ENCODE results near the gene CSRP2.

DNA sequence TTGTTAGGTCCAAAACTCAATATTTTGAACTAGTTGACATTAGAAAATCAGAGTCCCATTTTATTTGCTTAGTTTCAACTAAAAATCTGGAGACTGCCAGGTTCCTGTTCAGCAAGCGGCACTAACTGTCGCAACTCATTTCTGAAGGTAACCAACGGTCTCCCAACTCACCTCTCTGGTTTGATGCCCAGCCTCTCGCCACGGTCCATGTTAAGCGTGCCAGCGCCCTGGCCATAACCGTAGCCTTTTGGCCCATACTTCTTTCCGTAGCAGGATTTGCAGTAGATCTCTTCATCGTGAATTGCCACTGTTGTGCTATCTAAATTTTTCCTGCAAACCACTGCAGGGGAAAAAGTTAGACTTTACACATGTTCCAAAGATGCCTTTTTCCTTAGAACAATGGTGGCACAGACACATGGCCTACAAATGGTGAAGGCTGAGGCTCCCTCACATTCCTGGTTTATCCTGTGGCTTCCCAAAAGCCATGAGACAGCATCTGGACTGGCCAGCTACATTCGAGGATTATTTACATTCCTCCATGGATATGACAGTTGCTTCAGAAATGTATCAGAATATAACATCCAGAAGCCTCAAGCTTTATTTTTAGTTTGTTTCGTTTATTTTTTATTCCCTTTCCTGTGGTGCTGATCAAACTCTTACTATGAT, 15.7 kb downstream of the CSRP2 start:
- TF ChIP-seq, protein P1, sequence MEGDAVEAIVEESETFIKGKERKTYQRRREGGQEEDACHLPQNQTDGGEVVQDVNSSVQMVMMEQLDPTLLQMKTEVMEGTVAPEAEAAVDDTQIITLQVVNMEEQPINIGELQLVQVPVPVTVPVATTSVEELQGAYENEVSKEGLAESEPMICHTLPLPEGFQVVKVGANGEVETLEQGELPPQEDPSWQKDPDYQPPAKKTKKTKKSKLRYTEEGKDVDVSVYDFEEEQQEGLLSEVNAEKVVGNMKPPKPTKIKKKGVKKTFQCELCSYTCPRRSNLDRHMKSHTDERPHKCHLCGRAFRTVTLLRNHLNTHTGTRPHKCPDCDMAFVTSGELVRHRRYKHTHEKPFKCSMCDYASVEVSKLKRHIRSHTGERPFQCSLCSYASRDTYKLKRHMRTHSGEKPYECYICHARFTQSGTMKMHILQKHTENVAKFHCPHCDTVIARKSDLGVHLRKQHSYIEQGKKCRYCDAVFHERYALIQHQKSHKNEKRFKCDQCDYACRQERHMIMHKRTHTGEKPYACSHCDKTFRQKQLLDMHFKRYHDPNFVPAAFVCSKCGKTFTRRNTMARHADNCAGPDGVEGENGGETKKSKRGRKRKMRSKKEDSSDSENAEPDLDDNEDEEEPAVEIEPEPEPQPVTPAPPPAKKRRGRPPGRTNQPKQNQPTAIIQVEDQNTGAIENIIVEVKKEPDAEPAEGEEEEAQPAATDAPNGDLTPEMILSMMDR (conservative IDR thresholded peaks at IDR 0.05; ENCODE audit: low read depth, low read length), result no peak
- TF ChIP-seq EZH2 (IDR thresholded peaks at IDR 0.05; ENCODE audit: borderline replicate concordance, low read depth, low read length, poor library complexity, severe bottlenecking), result no peak

All from A673 (cell line).